Vagina (tissue), 2 donors: ENCODE data around the gene HMCN2. TPM values are rescaled to one million over a fixed set of nuclear protein-coding genes. Genes with fewer than 3 reads are reported as not detected.
"Not testable (repeated sequence)": the region's sequence is repeated elsewhere in the genome, so short reads cannot be mapped to it uniquely, and the experiment has no call there.

Experiments
- DNase-seq, 2 donors: peaks; one replicate each; pipeline ENCODE4 v3.0.0-alpha.2; 2017; ENCODE audit errors: extremely low spot score in 2 of 2
- H3K27ac ChIP-seq: fragments of 200-600 bp; sonication (generic); one replicate; pipeline ENCODE4 v1.5.1; 2019
- H3K27me3 ChIP-seq: fragments of 200-600 bp; sonication (generic); one replicate; pipeline ENCODE4 v1.5.1; 2019
- H3K36me3 ChIP-seq, 2 donors: fragments of 200-600 bp; sonication (generic); one replicate each; pipeline ENCODE4 v1.5.1; 2017 to 2019
- H3K4me1 ChIP-seq: fragments of 200-600 bp; sonication (generic); one replicate; pipeline ENCODE4 v1.5.1; 2019
- H3K4me3 ChIP-seq, 2 donors: fragments of 200-600 bp; sonication (generic); 1 replicate in 1 of 2; 2 replicates in 1 of 2; pipeline ENCODE4 v1.5.1; 2016 to 2019
- H3K9me3 ChIP-seq: fragments of 200-600 bp; sonication (generic); one replicate; pipeline ENCODE4 v1.5.1; 2019
- CTCF ChIP-seq, 3 experiments: fragments of 450-650 bp in 2 of 3; fragments of 200-600 bp in 1 of 3; sonication (generic) in 1 of 3; IDR thresholded peaks; one replicate each; pipeline ENCODE4 v1.5.1; 2017 to 2019; ENCODE audit warnings: antibody characterized with exemption in 3 of 3, mild to moderate bottlenecking in 2 of 3, moderate library complexity in 2 of 3
- POLR2A ChIP-seq, 2 donors: fragments of 450-650 bp; IDR thresholded peaks; one replicate each; pipeline ENCODE4 v1.6.1; 2017; ENCODE audit warnings: antibody characterized with exemption in 2 of 2, mild to moderate bottlenecking in 2 of 2, moderate library complexity in 2 of 2
- POLR2AphosphoS5 ChIP-seq, 2 donors: sonication (generic); formaldehyde crosslinking; IDR thresholded peaks; one replicate each; pipeline ENCODE4 v1.9.0; 2017; ENCODE audit warnings: antibody characterized with exemption in 2 of 2, mild to moderate bottlenecking in 2 of 2, low read depth in 1 of 2; ENCODE audit not compliant: insufficient read depth in 1 of 2
- intact Hi-C: fragments of 100-400 bp; cut with DNase I; formaldehyde crosslinking; loops from one replicate; pipeline ENCODE4 v1.15.1; 2023
- total RNA-seq: library from RNA; depleted of rRNA; stranded (reverse); fragments of >200 nt; gene quantifications from one replicate; pipeline ENCODE4 v1.2.3, GENCODE V29; 2016

The HMCN2 gene
- total RNA-seq, 1 donor from 2014 or later, result 5.2 TPM

- intact Hi-C loops, result no loop called here
- peaks cover 7% of the 10 kb centered on the region for H3K4me1 ChIP-seq
- peak overlapping the region; percentile 9 for H3K27ac ChIP-seq
- H3K4me3 ChIP-seq, result no peak overlapping the region
- peak in 1 of 2 donors; percentile 49 for DNase-seq
- H3K27me3 ChIP-seq, result no peaks in the 10 kb centered on the region
- TF ChIP-seq CTCF (IDR thresholded peaks at IDR 0.05) (no peak), POLR2AphosphoS5 (IDR thresholded peaks at IDR 0.05; ENCODE audit: insufficient read depth in 1 of 2, low read depth in 1 of 2) (no peak)
- H3K9me3 ChIP-seq, result no peaks in the 10 kb centered on the region
- no peaks in the 10 kb centered on the region for H3K36me3 ChIP-seq
These were observed 5.9 kb downstream of the HMCN2 start for GRCh38 chr9:130271473-130271872.

DNA sequence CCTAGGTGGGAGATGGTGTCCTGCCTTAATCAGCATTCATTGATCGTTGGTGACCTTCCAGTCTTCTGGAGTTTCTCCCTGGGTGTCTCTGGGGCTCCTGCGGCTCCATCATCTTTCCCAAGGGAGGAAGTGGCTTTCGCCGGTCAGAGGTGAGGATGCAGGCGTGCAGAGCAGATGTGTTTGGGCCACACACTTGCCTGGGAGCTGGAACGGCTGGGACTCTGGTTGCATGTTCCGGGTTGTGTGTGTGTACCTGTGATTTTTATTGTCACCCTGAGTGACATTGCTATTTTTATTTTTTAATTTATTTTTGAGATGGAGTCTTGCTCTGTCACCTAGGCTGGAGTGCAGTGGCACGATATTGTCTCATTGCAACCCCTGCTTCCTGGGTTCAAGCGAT, 9.6 kb downstream of the HMCN2 start:
- peaks cover 10% of the 10 kb centered on the region for H3K4me1 ChIP-seq
- TF ChIP-seq POLR2AphosphoS5 (IDR thresholded peaks at IDR 0.05; ENCODE audit: insufficient read depth in 1 of 2, low read depth in 1 of 2) (no peak), CTCF (IDR thresholded peaks at IDR 0.05) (no peak), POLR2A (IDR thresholded peaks at IDR 0.05) (no peak)
- DNase-seq, result no peak
- no peak overlapping the region for H3K4me3 ChIP-seq
- no peaks in the 10 kb centered on the region for H3K27me3 ChIP-seq
- intact Hi-C loops, result no loop called here
- H3K36me3 ChIP-seq, result no peaks in the 10 kb centered on the region
- no peaks in the 10 kb centered on the region for H3K9me3 ChIP-seq
- H3K27ac ChIP-seq, result no peak overlapping the region

DNA sequence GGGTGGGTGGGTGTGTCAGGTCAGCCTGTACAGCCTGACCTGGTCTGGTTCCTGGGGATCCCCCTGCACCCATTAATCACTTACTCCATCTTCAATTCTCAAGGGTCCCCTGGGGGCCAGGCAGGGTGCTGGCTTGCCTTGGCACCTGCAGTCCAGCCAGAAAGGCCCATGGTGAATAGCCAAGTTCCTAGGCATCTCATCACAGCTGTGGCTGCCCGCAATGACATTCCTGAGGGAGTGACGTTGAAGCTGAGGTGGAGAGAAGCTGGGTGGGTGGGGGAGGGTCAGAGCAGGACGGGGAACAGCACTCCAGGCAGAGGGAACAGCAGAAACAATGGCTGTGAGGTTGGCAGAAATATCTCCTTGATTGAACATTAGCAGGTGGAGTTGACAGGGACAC, 10.6 kb downstream of the HMCN2 start:
- peaks cover 10% of the 10 kb centered on the region for H3K4me1 ChIP-seq
- peak overlapping the region; percentile 49 for H3K27ac ChIP-seq
- DNase-seq, result no peak
- no peaks in the 10 kb centered on the region for H3K9me3 ChIP-seq
- H3K4me3 ChIP-seq, result no peak overlapping the region
- no peaks in the 10 kb centered on the region for H3K27me3 ChIP-seq
- intact Hi-C loops, result no loop called here
- no peak for TF ChIP-seq POLR2AphosphoS5 (IDR thresholded peaks at IDR 0.05; ENCODE audit: insufficient read depth in 1 of 2, low read depth in 1 of 2)
- TF ChIP-seq CTCF (IDR thresholded peaks at IDR 0.05), result no peak
- TF ChIP-seq POLR2A (IDR thresholded peaks at IDR 0.05), result no peak
- H3K36me3 ChIP-seq, result no peaks in the 10 kb centered on the region

DNA sequence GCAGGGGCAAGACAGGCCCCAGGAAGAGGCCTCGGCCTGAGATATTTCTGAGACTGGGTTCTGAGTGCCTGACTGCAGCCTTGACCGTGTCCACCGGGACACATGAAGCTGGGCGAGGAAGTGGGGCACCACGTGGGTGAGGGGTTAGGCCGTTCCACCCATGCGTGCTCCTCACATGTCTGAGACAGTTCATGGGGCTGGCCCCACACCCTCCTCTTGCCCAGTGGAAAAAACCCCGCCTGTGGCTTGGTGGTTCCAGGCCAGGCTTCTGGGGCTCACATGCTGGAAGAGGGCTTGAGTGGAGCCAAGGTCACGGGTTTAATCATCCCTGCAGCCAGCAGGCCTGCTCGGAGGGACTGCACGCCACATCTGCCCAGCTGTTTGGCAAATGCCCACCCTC, 11.4 kb downstream of the HMCN2 start:
- peak overlapping the region; percentile 49 for H3K27ac ChIP-seq
- DNase-seq, result no peak
- TF ChIP-seq POLR2AphosphoS5 (IDR thresholded peaks at IDR 0.05; ENCODE audit: insufficient read depth in 1 of 2, low read depth in 1 of 2) (peak in 1 of 2 donors; percentile 35), CTCF (IDR thresholded peaks at IDR 0.05) (no peak), POLR2A (IDR thresholded peaks at IDR 0.05) (no peak)
- peaks cover 16% of the 10 kb centered on the region for H3K4me1 ChIP-seq
- H3K9me3 ChIP-seq, result no peaks in the 10 kb centered on the region
- no peaks in the 10 kb centered on the region for H3K27me3 ChIP-seq
- no peak overlapping the region for H3K4me3 ChIP-seq
- intact Hi-C loops, result no loop called here
- H3K36me3 ChIP-seq, result no peaks in the 10 kb centered on the region

- H3K9me3 ChIP-seq, intact Hi-C loops, H3K27ac ChIP-seq, H3K4me3 ChIP-seq, DNase-seq, H3K36me3 ChIP-seq, H3K27me3 ChIP-seq: not testable (repeated sequence)
- peaks cover 22% of the 10 kb centered on the region for H3K4me1 ChIP-seq
These were observed 12.0 kb downstream of the HMCN2 start for GRCh38 chr9:130277525-130277924.
